GM23338 (cell line): ENCODE results near the gene PPM1F. TPM values are rescaled to one million over a fixed set of nuclear protein-coding genes. Genes with fewer than 3 reads are reported as not detected.

ENCODE experiments used
- CREB1 ChIP-seq: fragments of 250-450 bp; sonication (Bioruptor Pico); IDR thresholded peaks from 2 replicates; pipeline ENCODE4 v1.5.0; 2020; ENCODE audit warnings: low read depth, mild to moderate bottlenecking, moderate library complexity
- CTCF ChIP-seq, 2 experiments: fragments of 200-600 bp in 1 of 2; sonication (generic) in 1 of 2; conservative IDR thresholded peaks; 2 replicates each; pipeline versions ENCODE4 v1.5.1 to v1.6.1; 2016 to 2017; ENCODE audit warnings: antibody characterized with exemption in 2 of 2, low read depth in 2 of 2, mild to moderate bottlenecking in 2 of 2, moderate library complexity in 1 of 2
- EZH2 ChIP-seq: fragments of 200-600 bp; sonication (generic); IDR thresholded peaks from one replicate; pipeline ENCODE4 v1.8.0; 2017; ENCODE audit warnings: antibody characterized with exemption, mild to moderate bottlenecking, low read depth; ENCODE audit not compliant: unreplicated experiment
- JUNB ChIP-seq: IDR thresholded peaks from one replicate; pipeline ENCODE4 v1.6.1; 2016; ENCODE audit warnings: antibody characterized with exemption; ENCODE audit not compliant: unreplicated experiment
- NANOG ChIP-seq: IDR thresholded peaks from 2 replicates; pipeline ENCODE4 v1.6.1; 2016; ENCODE audit warnings: antibody characterized with exemption, borderline replicate concordance
- POLR2AphosphoS5 ChIP-seq: IDR thresholded peaks from 2 replicates; pipeline ENCODE4 v1.6.1; 2016; ENCODE audit warnings: antibody characterized with exemption, low read depth
- STAT1 ChIP-seq: IDR thresholded peaks from one replicate; pipeline ENCODE4 v1.6.1; 2016; ENCODE audit warnings: antibody characterized with exemption; ENCODE audit not compliant: unreplicated experiment
- ZNF114 ChIP-seq: fragments of 250-450 bp; sonication (Bioruptor Pico); IDR thresholded peaks from 2 replicates; pipeline ENCODE4 v1.5.0; 2020; ENCODE audit warnings: mild to moderate bottlenecking, moderate library complexity
- ZNF462 ChIP-seq: fragments of 250-450 bp; sonication (Bioruptor Pico); IDR thresholded peaks from 2 replicates; pipeline ENCODE4 v1.5.0; 2020; ENCODE audit warnings: mild to moderate bottlenecking, moderate library complexity
- polyA plus RNA-seq: library from polyadenylated mRNA; unstranded; fragments of >200 nt; fragmentation: Nextera tagmentation; extraction: Ambion mirVana; gene quantifications from 2 replicates; pipeline ENCODE4 v1.2.1, GENCODE V29; 2016
- total RNA-seq: library from RNA; depleted of rRNA; stranded (reverse); fragments of >200 nt; shearing (Covaris generic); gene quantifications from 2 replicates; pipeline ENCODE4 v1.2.3, GENCODE V29; 2014
- TF ChIP-seq, protein P1 (sequence below): IDR thresholded peaks from 2 replicates; pipeline ENCODE4 v1.6.1; 2016; ENCODE audit warnings: antibody characterized with exemption

Gene PPM1F
- total and polyA plus RNA-seq, 2 experiments from 2014 or later: 7.1 to 29.3 TPM

DNA sequence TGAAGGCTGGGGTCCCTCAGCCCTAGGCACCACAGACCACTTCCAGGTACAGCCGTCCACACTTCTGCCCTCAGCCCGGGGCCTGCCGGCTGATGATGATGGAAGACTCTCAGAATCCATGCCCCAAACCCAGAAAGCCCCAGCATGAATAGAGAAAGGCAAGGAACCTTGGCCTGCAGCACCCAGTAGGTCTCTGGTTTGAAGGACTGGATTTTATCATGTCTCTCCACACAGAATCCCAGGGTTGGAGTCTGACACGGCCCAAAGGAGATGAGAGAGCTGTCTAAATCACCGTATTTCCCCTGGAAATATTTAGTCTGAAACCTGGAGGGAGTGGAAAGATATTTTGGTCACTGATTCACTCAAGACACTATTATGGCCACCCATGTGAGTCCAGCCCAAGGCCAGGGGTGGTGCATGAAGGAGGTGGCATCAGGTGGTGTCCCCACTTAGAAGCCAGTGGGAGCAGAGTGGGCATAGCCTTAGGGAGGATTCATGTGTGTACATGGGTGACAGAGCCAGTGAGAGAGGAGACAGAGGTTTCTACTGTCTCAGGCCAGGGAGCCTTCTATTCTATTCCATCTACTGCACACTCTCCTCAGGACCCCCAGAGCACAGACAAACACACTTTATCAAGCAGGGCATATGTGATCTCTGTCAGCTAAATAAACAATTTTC lies 15.9 kb upstream of the PPM1F start (continued):
- no peak for TF ChIP-seq ZNF462
- no peak for TF ChIP-seq JUNB
- no peak for TF ChIP-seq NANOG
- no peak for TF ChIP-seq EZH2
- no peak for TF ChIP-seq STAT1
- TF ChIP-seq POLR2AphosphoS5: no peak
- TF ChIP-seq, protein P1, sequence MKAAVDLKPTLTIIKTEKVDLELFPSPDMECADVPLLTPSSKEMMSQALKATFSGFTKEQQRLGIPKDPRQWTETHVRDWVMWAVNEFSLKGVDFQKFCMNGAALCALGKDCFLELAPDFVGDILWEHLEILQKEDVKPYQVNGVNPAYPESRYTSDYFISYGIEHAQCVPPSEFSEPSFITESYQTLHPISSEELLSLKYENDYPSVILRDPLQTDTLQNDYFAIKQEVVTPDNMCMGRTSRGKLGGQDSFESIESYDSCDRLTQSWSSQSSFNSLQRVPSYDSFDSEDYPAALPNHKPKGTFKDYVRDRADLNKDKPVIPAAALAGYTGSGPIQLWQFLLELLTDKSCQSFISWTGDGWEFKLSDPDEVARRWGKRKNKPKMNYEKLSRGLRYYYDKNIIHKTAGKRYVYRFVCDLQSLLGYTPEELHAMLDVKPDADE: no peak
- TF ChIP-seq ZNF114 (CRISPR knock-in tag): no peak
- TF ChIP-seq CTCF (conservative IDR thresholded peaks at IDR 0.05; ENCODE audit: low read depth in 2 of 2): no peak
- TF ChIP-seq CREB1: no peak
